IPS DF 19.7 (cell line): ENCODE measurements around the gene ZNF221.
"Not testable (repeated sequence)": the region's sequence is repeated elsewhere in the genome, so short reads cannot be mapped to it uniquely, and the experiment has no call there.

Experiments used
- DNase-seq: peaks from one replicate; pipeline ENCODE4 v3.0.0-alpha.2; 2013; ENCODE audit warnings: low read depth, low spot score

The ZNF221 gene

GRCh38 chr19:43950834-43951645 is at the start of gene ZNF221:
Gene ZNF221 (plus strand): TSS chr19:43951228. CDS start chr19:43962727, 11,499 bp downstream.
- DNase-seq = peak; percentile 98

DNA sequence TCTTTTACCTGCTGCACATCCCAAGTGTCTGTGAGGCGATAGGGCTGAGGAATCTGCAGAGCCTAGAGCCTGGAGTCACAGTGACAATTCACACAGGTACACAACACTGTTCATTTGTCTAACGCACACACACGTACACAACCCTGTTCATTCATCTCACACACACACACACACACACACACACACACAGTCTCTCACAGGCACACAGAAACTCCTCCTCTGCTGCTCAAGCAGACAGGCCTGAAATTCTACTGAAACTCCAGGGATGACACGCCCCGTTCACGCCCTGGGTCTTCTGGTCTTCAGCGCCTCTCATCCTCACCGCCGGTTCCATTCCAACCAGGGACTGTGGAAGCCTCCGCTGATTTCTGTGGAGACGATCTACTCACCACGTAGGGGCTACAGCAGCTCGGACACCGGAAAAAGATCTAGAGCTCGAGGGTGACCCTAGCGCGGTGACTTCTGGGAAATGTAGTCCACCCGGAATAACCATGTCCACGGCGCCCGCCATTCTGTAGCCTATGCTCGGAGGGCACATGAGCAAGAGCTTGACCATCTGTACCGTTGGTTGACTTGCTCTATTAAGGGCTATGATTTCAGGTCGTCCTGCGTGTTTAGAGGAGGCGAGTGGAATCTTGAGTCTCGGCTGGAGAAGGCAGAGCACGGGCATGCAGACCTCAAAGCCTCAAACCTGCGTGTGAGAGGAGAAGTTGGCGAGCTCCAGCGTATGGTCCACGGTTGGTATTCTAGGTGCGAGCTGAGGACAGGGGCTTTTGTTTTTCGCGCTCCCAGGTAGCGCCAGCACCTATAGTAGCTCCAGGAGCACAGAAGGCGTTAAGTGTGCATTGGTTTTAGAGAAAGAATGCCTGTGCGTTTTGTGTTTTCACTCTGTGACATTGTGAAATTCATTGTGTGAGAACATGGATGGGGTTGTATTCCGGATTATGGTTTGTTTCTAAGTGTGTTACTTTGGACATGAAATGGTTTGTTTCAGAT is 49.3 kb upstream of the ZNF221 start:
- peak; percentile 81 for DNase-seq

- no peak for DNase-seq
Observed at GRCh38 chr19:43902399-43902798, 48.6 kb upstream of the ZNF221 start.

- no peak for DNase-seq
Observed at GRCh38 chr19:43905897-43906296, 45.1 kb upstream of the ZNF221 start.

GRCh38 chr19:43906774-43907173 is 44.3 kb upstream of the ZNF221 start:
- no peak for DNase-seq

- DNase-seq = no peak
Observed at GRCh38 chr19:43908659-43909058, 42.4 kb upstream of the ZNF221 start.

DNA sequence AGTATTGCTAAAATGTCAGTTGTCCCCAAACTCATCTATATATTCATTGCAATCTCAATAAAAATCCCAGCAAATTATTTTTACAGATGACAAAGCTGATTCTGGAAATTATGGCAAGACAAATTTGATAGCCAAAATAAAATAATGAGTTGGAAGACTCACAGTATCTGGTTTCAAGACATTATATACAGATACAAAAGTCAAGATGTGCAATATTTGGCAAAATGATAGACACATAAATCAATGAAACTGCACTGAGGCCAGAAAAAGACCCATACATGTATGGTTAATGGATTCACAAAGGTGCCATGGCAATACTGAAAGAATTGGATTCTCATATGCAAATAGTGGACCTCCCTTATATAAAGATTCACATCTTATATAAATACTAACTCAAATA is 40.1 kb upstream of the ZNF221 start:
- no peak for DNase-seq

DNA sequence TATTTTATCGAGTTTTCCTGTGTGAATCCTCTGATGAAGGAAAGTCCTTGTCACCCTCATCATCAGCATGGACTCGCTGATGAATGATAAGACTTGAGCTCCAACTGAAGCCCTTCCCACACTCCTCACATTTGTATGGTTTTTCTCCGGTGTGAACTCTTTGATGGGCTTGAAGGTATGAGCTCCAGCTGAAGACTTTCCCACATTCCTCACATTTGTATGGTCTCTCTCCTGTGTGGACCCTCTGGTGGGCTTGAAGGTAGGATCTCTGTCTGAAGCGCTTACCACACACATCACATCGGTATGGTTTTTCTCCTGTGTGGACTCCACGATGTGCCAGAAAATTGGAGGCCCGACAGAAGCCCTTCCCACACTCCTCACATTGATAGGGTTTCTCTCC is 37.6 kb upstream of the ZNF221 start:
- DNase-seq = no peak

DNA sequence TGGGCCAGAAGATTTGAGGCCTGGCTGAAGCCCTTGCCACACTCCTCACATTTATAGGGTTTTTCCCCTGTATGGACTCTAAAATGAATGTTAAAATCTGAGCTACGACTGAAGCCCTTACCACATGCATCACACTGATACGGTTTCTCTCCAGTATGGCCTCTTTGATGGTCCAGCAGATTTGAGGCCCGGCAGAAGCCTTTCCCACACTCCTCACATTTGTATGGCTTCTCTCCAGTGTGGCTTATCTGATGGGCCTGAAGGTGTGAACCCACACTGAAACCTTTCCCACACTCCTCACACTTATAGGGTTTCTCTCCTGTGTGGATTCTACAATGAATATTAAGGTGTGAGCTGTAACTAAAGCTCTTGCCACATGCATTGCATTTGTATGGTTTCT is 37.0 kb upstream of the ZNF221 start:
- DNase-seq = no peak

DNA sequence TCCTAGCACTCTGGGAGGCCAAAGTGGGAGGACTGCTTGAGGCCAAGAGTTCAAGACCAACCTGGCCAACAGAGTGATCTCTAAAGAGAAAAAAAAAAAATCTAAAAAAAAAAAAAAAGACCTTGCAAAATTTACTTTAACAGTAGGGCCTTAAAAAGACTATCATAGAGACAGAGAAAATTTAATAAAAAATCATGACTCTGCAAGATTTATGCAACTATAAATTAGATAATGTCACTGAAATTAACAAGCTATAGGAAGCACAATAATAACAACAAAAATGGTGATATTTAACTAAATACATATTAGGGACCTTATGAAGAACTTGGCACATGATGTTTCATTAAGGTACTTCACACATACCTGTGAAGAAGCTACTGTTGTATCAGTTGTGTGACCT is 27.2 kb upstream of the ZNF221 start:
- DNase-seq = no peak

DNA sequence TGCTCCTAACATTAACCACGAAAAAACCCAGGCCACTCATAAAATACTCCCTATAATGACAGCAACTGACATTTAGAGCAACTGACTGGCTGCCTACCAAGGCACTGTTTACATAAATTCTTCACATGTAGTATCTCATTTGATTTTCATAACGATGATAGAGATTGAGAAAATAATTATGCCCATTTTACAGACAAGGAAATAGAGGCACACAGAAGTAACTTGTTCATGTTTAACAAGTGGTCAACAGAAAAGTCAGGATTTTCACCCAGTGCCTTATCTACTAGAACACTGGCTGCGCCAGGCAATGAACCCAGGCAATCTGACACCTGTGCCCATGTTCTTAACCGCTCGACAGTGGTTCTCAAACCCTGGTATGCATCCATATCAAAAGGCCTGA is 22.2 kb upstream of the ZNF221 start:
- no peak for DNase-seq

- no peak for DNase-seq
Observed at GRCh38 chr19:43934055-43934984, 16.7 kb upstream of the ZNF221 start.

GRCh38 chr19:43934985-43935708 is 15.9 kb upstream of the ZNF221 start, which contains the start of gene ZNF45:
Gene ZNF45 (minus strand): TSS chr19:43935282. CDS start chr19:43922185, 13,097 bp downstream.
- peak; percentile 64 for DNase-seq

GRCh38 chr19:43936188-43936587 is 14.8 kb upstream of the ZNF221 start:
- DNase-seq = no peak

- DNase-seq = no peak
Observed at GRCh38 chr19:43939557-43940260, 11.3 kb upstream of the ZNF221 start.

DNA sequence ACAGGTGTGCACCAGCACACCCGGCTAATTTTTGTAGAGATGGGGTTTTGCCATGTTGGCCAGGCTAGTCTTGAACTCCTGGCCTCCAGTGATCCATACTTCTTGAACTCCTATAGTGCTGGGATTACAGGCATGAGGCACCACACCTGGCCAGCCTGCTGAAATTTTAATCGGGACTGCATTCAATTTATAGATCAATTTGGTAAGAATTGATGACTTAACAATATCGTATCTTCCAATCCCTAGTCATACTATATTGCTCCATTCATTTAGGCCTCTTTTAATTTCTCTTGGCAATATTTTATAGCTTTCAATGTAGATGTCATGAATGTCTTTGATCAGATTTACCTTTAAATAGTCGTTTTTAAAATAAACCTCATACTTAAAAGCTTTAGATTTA is 10.3 kb upstream of the ZNF221 start:
- DNase-seq = no peak

GRCh38 chr19:43941209-43941608 is 9.8 kb upstream of the ZNF221 start:
- DNase-seq = no peak

GRCh38 chr19:43947412-43947811 is 3.6 kb upstream of the ZNF221 start:
- not testable (repeated sequence) for DNase-seq

- not testable (repeated sequence) for DNase-seq
Observed at GRCh38 chr19:43949803-43950202, 1.2 kb upstream of the ZNF221 start.

- no peak for DNase-seq
Observed at GRCh38 chr19:43956827-43957226, 5.8 kb downstream of the ZNF221 start.
